Loucy (cell line): ENCODE data around the gene AVPR2.

ENCODE experiments used
- H2AFZ ChIP-seq: fragments of 200-600 bp; sonication (generic); 2 replicates; pipeline ENCODE4 v1.6.0; 2016; ENCODE audit warnings: antibody characterized with exemption, mild to moderate bottlenecking, low read length, moderate library complexity
- H3F3A ChIP-seq: fragments of 200-600 bp; 2 replicates; pipeline ENCODE4 v1.6.0; 2016; ENCODE audit warnings: antibody characterized with exemption, low read depth, mild to moderate bottlenecking
- H3K27me3 ChIP-seq: fragments of 200-600 bp; sonication (generic); 2 replicates; pipeline ENCODE4 v1.6.1; 2014; ENCODE audit warnings: low read length, mild to moderate bottlenecking; ENCODE audit not compliant: insufficient read depth, poor library complexity, severe bottlenecking
- H3K36me3 ChIP-seq: fragments of 200-600 bp; sonication (generic); 2 replicates; pipeline ENCODE4 v1.6.1; 2016; ENCODE audit warnings: low read length; ENCODE audit not compliant: insufficient read depth
- H3K4me1 ChIP-seq: fragments of 200-600 bp; sonication (generic); 2 replicates; pipeline ENCODE4 v1.5.1; 2014; ENCODE audit warnings: low read length, mild to moderate bottlenecking; ENCODE audit not compliant: insufficient read depth, poor library complexity, severe bottlenecking
- H3K4me2 ChIP-seq: fragments of 200-600 bp; sonication (generic); 2 replicates; pipeline ENCODE4 v1.6.0; 2014; ENCODE audit warnings: antibody characterized with exemption, low read length, low read depth, mild to moderate bottlenecking; ENCODE audit not compliant: poor library complexity, severe bottlenecking
- H3K4me3 ChIP-seq: fragments of 200-600 bp; sonication (generic); 2 replicates; pipeline ENCODE4 v1.5.1; 2014; ENCODE audit warnings: low read length, mild to moderate bottlenecking, mixed read lengths; ENCODE audit not compliant: poor library complexity, severe bottlenecking
- H3K79me2 ChIP-seq: fragments of 200-600 bp; sonication (generic); 2 replicates; pipeline ENCODE4 v1.6.1; 2014; ENCODE audit warnings: low read length; ENCODE audit not compliant: insufficient read depth
- H3K9ac ChIP-seq: fragments of 200-600 bp; sonication (generic); 2 replicates; pipeline ENCODE4 v1.6.0; 2014; ENCODE audit warnings: mild to moderate bottlenecking, low read depth, low read length, moderate library complexity; ENCODE audit not compliant: poor library complexity, severe bottlenecking
- H3K9me2 ChIP-seq: fragments of 200-600 bp; sonication (generic); replicated peaks from 2 replicates; pipeline ENCODE4 v1.6.1; 2016; ENCODE audit warnings: low read depth, low read length, mixed read lengths
- H3K9me3 ChIP-seq: fragments of 200-600 bp; sonication (generic); 2 replicates; pipeline ENCODE4 v1.6.1; 2014; ENCODE audit warnings: mild to moderate bottlenecking, antibody characterized with exemption, low read length, low read depth; ENCODE audit not compliant: insufficient read depth
- H4K20me1 ChIP-seq: fragments of 200-600 bp; sonication (generic); 2 replicates; pipeline ENCODE4 v1.6.0; 2014; ENCODE audit warnings: antibody characterized with exemption, low read length, mild to moderate bottlenecking; ENCODE audit not compliant: insufficient read depth, poor library complexity, severe bottlenecking
- CTCF ChIP-seq: fragments of 200-600 bp; sonication (generic); conservative IDR thresholded peaks from 2 replicates; pipeline ENCODE4 v1.5.1; 2014; ENCODE audit warnings: mild to moderate bottlenecking, antibody characterized with exemption, low read length
- EZH2phosphoT487 ChIP-seq: fragments of 200-600 bp; IDR thresholded peaks from 2 replicates; pipeline ENCODE4 v1.6.1; 2018; ENCODE audit warnings: antibody characterized with exemption, mild to moderate bottlenecking, moderate library complexity, borderline replicate concordance

AVPR2 gene

GRCh38 chrX:153874085-153874365 lies 30.4 kb upstream of the AVPR2 start:
- Histone ChIP-seq H3K9me3 (no peaks in the 10 kb centered on the region), H4K20me1 (no peaks in the 10 kb centered on the region), H3K79me2 (no peaks in the 10 kb centered on the region), H3K9me2 (no peaks in the 10 kb centered on the region), H3F3A (no peaks in the 10 kb centered on the region), H3K4me3 (no peak overlapping the region), H3K9ac (no peak overlapping the region), H3K4me1 (peaks cover 15% of the 10 kb centered on the region), H3K27me3 (no peaks in the 10 kb centered on the region), H2AFZ (no peak overlapping the region), H3K4me2 (no peak overlapping the region), H3K36me3 (no peaks in the 10 kb centered on the region)
- no peak for TF ChIP-seq EZH2phosphoT487
- TF ChIP-seq CTCF = no peak

- Histone ChIP-seq H3K4me3 (no peak overlapping the region), H3K9me3 (no peaks in the 10 kb centered on the region), H3K4me2 (no peak overlapping the region), H3K9me2 (no peaks in the 10 kb centered on the region), H4K20me1 (no peaks in the 10 kb centered on the region), H3K79me2 (no peaks in the 10 kb centered on the region), H3F3A (no peaks in the 10 kb centered on the region), H3K4me1 (peaks cover 16% of the 10 kb centered on the region), H2AFZ (no peak overlapping the region), H3K9ac (no peak overlapping the region), H3K27me3 (no peaks in the 10 kb centered on the region), H3K36me3 (no peaks in the 10 kb centered on the region)
- TF ChIP-seq EZH2phosphoT487 (no peak), CTCF (no peak)
These were observed 29.9 kb upstream of the AVPR2 start for GRCh38 chrX:153874366-153875125.

GRCh38 chrX:153875391-153876111 lies 28.9 kb upstream of the AVPR2 start:
- Histone ChIP-seq H3K27me3 (no peaks in the 10 kb centered on the region), H3K79me2 (no peaks in the 10 kb centered on the region), H3K4me2 (no peak overlapping the region), H3K9me3 (no peaks in the 10 kb centered on the region), H3K36me3 (no peaks in the 10 kb centered on the region), H3K9me2 (no peaks in the 10 kb centered on the region), H3K4me1 (peaks cover 16% of the 10 kb centered on the region), H3K4me3 (no peak overlapping the region), H4K20me1 (no peaks in the 10 kb centered on the region), H2AFZ (no peak overlapping the region), H3F3A (no peaks in the 10 kb centered on the region), H3K9ac (no peak overlapping the region)
- TF ChIP-seq EZH2phosphoT487 (no peak), CTCF (no peak)
